IPS-15b (cell line): ENCODE results near the gene PLPPR4.
A peak's percentile ranks its signal among the peaks of the same experiment; 100 is the strongest.

Experiments used
- H3K27me3 ChIP-seq: one replicate; pipeline ENCODE4 v1.6.1; 2013; ENCODE audit warnings: low read length; ENCODE audit not compliant: control insufficient read depth, insufficient read depth
- H3K36me3 ChIP-seq: one replicate; pipeline ENCODE4 v1.6.1; 2013; ENCODE audit warnings: low read length; ENCODE audit not compliant: control insufficient read depth, insufficient read depth
- H3K4me1 ChIP-seq: one replicate; pipeline ENCODE4 v1.6.1; 2013; ENCODE audit warnings: mild to moderate bottlenecking, low read length; ENCODE audit not compliant: control insufficient read depth, insufficient read depth
- H3K4me3 ChIP-seq: one replicate; pipeline ENCODE4 v1.5.1; 2013; ENCODE audit warnings: low read depth, low read length
- H3K9ac ChIP-seq: one replicate; pipeline ENCODE4 v1.6.1; 2013; ENCODE audit warnings: low read depth, mild to moderate bottlenecking, low read length
- H3K9me3 ChIP-seq: one replicate; pipeline ENCODE4 v1.6.1; 2013; ENCODE audit warnings: mild to moderate bottlenecking, low read length; ENCODE audit not compliant: control insufficient read depth, insufficient read depth

Gene PLPPR4

GRCh38 chr1:99264201-99265021 is at the start of gene PLPPR4:
PLPPR4 (plus strand) TSS chr1:99264492; CDS start chr1:99264594, 102 bp downstream.
- peak within 1 kb of the TSS; percentile 58 for H3K9ac ChIP-seq
- H3K36me3 ChIP-seq, result no peaks in the 10 kb centered on the region
- peak within 1 kb of the TSS; percentile 84 for H3K4me3 ChIP-seq
- no peaks in the 10 kb centered on the region for H3K4me1 ChIP-seq
- peaks cover 35% of the 10 kb centered on the region for H3K27me3 ChIP-seq
- H3K9me3 ChIP-seq, result no peaks in the 10 kb centered on the region

GRCh38 chr1:99216956-99217355 is 47.3 kb upstream of the PLPPR4 start:
- no peak overlapping the region for H3K9ac ChIP-seq
- no peak overlapping the region for H3K4me3 ChIP-seq
- H3K4me1 ChIP-seq, result no peaks in the 10 kb centered on the region
- peaks cover 5% of the 10 kb centered on the region for H3K27me3 ChIP-seq
- H3K36me3 ChIP-seq, result no peaks in the 10 kb centered on the region
- H3K9me3 ChIP-seq, result peaks cover 2% of the 10 kb centered on the region

GRCh38 chr1:99217599-99217998 is 46.7 kb upstream of the PLPPR4 start:
- Histone ChIP-seq H3K9me3 (peaks cover 2% of the 10 kb centered on the region), H3K9ac (no peak overlapping the region), H3K36me3 (no peaks in the 10 kb centered on the region), H3K27me3 (peaks cover 5% of the 10 kb centered on the region), H3K4me1 (no peaks in the 10 kb centered on the region), H3K4me3 (no peak overlapping the region)

GRCh38 chr1:99218572-99218971 is 45.7 kb upstream of the PLPPR4 start:
- Histone ChIP-seq H3K4me3 (no peak overlapping the region), H3K27me3 (peaks cover 5% of the 10 kb centered on the region), H3K9me3 (peaks cover 2% of the 10 kb centered on the region), H3K4me1 (no peaks in the 10 kb centered on the region), H3K36me3 (no peaks in the 10 kb centered on the region), H3K9ac (no peak overlapping the region)

GRCh38 chr1:99218999-99219398 is 45.3 kb upstream of the PLPPR4 start:
- Histone ChIP-seq H3K27me3 (peaks cover 5% of the 10 kb centered on the region), H3K9ac (no peak overlapping the region), H3K9me3 (peaks cover 2% of the 10 kb centered on the region), H3K36me3 (no peaks in the 10 kb centered on the region), H3K4me3 (no peak overlapping the region), H3K4me1 (no peaks in the 10 kb centered on the region)

GRCh38 chr1:99227056-99227897 is 37.0 kb upstream of the PLPPR4 start:
- Histone ChIP-seq H3K9ac (no peak overlapping the region), H3K4me3 (no peak overlapping the region), H3K36me3 (no peaks in the 10 kb centered on the region), H3K9me3 (no peaks in the 10 kb centered on the region), H3K27me3 (no peaks in the 10 kb centered on the region), H3K4me1 (no peaks in the 10 kb centered on the region)

- H3K36me3 ChIP-seq, result no peaks in the 10 kb centered on the region
- H3K4me1 ChIP-seq, result no peaks in the 10 kb centered on the region
- H3K4me3 ChIP-seq, result no peak overlapping the region
- no peaks in the 10 kb centered on the region for H3K9me3 ChIP-seq
- no peak overlapping the region for H3K9ac ChIP-seq
- no peaks in the 10 kb centered on the region for H3K27me3 ChIP-seq
Observed at GRCh38 chr1:99228153-99228552, 36.1 kb upstream of the PLPPR4 start.

GRCh38 chr1:99229122-99229521 is 35.2 kb upstream of the PLPPR4 start:
- H3K36me3 ChIP-seq, result no peaks in the 10 kb centered on the region
- H3K4me1 ChIP-seq, result no peaks in the 10 kb centered on the region
- H3K4me3 ChIP-seq, result no peak overlapping the region
- H3K9ac ChIP-seq, result no peak overlapping the region
- no peaks in the 10 kb centered on the region for H3K9me3 ChIP-seq
- no peaks in the 10 kb centered on the region for H3K27me3 ChIP-seq

- H3K27me3 ChIP-seq, result no peaks in the 10 kb centered on the region
- H3K4me1 ChIP-seq, result no peaks in the 10 kb centered on the region
- no peak overlapping the region for H3K9ac ChIP-seq
- H3K9me3 ChIP-seq, result no peaks in the 10 kb centered on the region
- H3K36me3 ChIP-seq, result no peaks in the 10 kb centered on the region
- no peak overlapping the region for H3K4me3 ChIP-seq
Observed at GRCh38 chr1:99230695-99231094, 33.6 kb upstream of the PLPPR4 start.

GRCh38 chr1:99232172-99232571 is 32.1 kb upstream of the PLPPR4 start:
- H3K4me1 ChIP-seq, result no peaks in the 10 kb centered on the region
- H3K9me3 ChIP-seq, result no peaks in the 10 kb centered on the region
- no peak overlapping the region for H3K9ac ChIP-seq
- H3K4me3 ChIP-seq, result no peak overlapping the region
- no peaks in the 10 kb centered on the region for H3K36me3 ChIP-seq
- H3K27me3 ChIP-seq, result no peaks in the 10 kb centered on the region

GRCh38 chr1:99233446-99233845 is 30.8 kb upstream of the PLPPR4 start:
- H3K9ac ChIP-seq, result no peak overlapping the region
- H3K9me3 ChIP-seq, result no peaks in the 10 kb centered on the region

GRCh38 chr1:99236756-99237155 is 27.5 kb upstream of the PLPPR4 start:
- Histone ChIP-seq H3K9ac (no peak overlapping the region), H3K9me3 (no peaks in the 10 kb centered on the region), H3K4me1 (no peaks in the 10 kb centered on the region), H3K4me3 (no peak overlapping the region), H3K27me3 (no peaks in the 10 kb centered on the region), H3K36me3 (no peaks in the 10 kb centered on the region)

More at GRCh38 chr1:99233446-99233845, 30.8 kb upstream of the PLPPR4 start:
- H3K27me3 ChIP-seq, result no peaks in the 10 kb centered on the region
- H3K4me1 ChIP-seq, result no peaks in the 10 kb centered on the region
- no peak overlapping the region for H3K4me3 ChIP-seq
- H3K36me3 ChIP-seq, result no peaks in the 10 kb centered on the region
